GM20000 (cell line): ENCODE measurements around the gene MAGI2.

Experiments used
- DNase-seq: peaks from one replicate; pipeline ENCODE4 v3.0.0; 2012; ENCODE audit warnings: low spot score
- TF ChIP-seq, protein P1 (sequence below): IDR thresholded peaks from 2 replicates; pipeline ENCODE4 v1.5.1; 2012; ENCODE audit warnings: mild to moderate bottlenecking, control low read depth; ENCODE audit errors: extremely low read depth, missing control alignments

Gene MAGI2

DNA sequence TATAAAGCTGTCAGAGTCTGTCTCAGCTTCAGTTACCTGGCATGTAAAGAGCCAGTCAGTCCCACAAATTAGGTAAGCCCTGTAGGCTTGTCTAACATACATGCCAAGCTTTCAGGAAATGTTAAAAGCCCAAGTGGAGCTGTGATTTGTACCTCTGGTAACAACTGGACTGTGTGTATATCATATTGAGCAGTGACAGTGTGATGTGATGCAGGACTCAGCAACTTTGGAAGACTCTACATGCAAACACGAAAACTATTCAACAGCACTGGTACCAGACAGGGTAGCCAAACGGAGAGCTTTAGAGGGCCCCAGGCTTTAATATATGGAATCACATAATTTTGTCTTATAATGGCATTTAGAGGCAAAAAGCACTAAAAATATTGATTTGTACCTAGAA is 1066.9 kb downstream of the MAGI2 start:
- no peak for DNase-seq
- TF ChIP-seq, protein P1, sequence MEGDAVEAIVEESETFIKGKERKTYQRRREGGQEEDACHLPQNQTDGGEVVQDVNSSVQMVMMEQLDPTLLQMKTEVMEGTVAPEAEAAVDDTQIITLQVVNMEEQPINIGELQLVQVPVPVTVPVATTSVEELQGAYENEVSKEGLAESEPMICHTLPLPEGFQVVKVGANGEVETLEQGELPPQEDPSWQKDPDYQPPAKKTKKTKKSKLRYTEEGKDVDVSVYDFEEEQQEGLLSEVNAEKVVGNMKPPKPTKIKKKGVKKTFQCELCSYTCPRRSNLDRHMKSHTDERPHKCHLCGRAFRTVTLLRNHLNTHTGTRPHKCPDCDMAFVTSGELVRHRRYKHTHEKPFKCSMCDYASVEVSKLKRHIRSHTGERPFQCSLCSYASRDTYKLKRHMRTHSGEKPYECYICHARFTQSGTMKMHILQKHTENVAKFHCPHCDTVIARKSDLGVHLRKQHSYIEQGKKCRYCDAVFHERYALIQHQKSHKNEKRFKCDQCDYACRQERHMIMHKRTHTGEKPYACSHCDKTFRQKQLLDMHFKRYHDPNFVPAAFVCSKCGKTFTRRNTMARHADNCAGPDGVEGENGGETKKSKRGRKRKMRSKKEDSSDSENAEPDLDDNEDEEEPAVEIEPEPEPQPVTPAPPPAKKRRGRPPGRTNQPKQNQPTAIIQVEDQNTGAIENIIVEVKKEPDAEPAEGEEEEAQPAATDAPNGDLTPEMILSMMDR, result no peak

DNA sequence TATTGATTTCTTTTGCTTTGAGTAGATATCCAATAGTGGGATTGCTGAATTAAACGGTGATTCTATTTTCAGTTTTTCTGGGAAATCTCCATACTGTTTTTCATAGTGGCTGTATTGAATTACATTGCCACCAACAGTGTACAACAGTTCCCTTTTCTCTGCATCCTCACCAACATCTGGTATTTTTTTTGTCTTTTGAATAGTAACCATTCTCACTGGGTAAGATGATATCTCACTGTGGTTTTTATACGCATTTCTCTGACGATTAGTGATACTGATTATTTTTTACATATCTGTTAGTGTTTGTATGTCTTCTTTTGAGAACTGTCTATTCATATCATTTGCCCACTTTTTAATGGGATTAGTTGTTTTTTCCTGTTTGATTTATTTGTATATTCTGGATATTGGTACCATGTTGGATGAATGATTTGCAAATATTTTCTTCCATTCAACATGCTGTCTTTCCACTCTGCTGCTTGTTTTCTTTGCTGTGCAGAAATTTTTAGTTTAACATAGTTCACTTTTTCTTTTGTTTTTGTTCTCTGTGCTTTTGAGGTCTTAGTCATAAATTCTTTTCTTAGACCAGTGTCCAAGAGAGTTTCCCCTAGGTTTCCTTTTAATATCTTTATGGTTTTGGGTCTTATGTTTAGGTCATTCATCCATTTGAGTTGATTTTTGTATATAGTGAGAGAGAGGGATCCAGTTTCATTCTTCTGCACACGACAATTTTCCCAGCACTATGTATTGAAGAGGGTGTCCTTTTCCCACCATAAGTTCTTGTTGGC is 1070.2 kb downstream of the MAGI2 start:
- TF ChIP-seq, protein P1, result no peak

DNA sequence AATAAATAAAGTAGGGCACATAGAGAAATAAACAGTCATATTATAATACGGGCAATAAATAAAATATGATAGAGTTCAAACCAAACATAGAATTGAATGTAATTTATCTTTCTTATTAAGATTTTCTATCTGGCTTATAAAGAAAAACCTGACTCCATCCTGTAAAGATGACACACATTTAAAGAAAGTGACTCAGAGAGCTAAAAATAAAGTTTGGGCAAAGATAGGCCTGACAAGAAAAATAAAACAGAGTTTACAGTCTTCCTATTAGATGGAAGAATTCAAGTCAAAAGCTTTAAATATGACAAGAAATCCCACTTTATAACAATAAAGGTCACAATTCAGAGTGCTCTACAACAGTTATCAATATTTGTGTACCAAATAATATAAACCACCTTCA is 1074.3 kb downstream of the MAGI2 start:
- TF ChIP-seq, protein P1, result no peak
- DNase-seq, result no peak

More for the DNA sequence above, 1070.2 kb downstream of the MAGI2 start:
- DNase-seq, result no peak

DNA sequence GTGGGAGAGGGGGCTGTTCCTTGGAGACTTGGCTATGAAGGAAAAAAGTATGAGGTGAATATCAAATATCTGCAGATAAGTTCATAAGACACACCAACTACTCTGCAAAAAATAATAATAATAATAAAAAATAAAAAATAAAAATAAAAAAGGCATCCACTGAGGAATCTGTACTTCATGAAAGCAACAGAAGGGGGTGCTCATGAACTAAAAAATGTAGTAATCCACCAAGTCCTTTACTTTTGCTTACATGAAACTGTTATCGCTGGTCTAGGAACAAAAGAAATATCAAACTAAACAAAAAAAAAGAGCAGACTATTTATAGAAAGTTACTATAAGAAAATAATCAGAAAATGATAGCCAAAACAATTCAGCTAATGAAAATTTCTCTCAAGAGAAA is 1075.9 kb downstream of the MAGI2 start:
- TF ChIP-seq, protein P1, result no peak
- DNase-seq, result no peak

DNA sequence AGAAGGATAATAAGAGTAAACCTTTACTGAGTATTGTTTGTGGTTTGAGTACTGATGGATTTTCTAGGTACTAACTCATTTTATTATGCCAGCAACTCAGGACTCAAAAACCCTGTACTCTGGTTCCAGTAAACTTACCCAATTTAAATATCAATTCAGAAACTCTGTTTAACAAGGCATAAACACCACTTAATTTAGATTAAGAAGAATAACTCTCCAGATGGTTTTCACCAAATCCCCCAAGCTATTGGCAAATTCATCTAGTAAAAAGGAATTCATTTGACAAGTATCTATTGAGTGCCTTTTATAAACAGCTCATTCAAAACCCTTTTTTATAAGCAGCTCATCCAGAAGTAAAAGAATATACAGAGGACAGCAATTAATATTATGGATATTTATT is 1082.5 kb downstream of the MAGI2 start:
- TF ChIP-seq, protein P1, result no peak
- no peak for DNase-seq

DNA sequence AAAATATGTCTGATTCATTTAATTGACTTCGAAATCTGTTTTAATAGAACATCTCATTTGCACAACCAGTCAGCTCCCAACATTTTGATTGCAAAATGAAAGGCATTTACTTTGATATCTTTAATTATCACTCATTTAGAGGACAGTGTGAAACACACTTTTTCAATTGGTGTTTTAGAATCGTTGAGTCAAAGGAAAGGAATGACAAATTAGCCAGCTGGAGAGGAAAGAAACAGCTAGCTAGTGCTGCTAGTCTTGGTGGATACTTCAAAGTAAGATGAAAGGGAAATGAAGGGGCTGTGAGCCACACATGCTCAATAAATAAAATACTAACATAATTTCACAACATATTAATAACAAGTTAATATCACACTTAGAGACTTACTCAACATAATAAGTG is 1084.7 kb downstream of the MAGI2 start:
- DNase-seq, result no peak
- TF ChIP-seq, protein P1, result no peak

DNA sequence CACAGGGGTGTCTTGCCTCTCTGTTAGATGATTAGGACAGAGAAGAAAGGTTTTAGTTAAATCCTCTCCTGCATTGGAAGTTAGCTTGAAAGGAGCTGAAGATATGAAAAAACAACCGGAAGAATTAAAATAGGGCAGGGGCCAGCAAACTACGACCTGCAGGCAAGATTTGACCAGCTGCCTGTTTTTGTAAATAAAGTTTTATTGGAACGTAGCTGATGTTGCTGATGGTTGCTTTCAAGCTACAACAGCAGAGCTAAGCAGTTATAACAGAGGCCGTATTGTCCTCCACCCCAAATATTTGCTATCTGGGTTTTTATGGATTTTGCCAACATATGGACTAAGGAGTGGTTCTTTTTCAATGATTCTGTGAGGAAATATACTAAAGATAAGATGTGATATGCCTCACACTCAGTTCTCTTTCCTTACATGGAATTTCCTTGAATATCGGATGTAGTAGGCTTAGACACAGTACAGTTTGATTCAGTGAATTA is 1086.1 kb downstream of the MAGI2 start:
- TF ChIP-seq, protein P1, result no peak
- no peak for DNase-seq
